Measurements from ENCODE around the gene LYZL6. TPM values are rescaled to one million over a fixed set of nuclear protein-coding genes. Genes with fewer than 3 reads are reported as not detected.
"Not testable (repeated sequence)": the region's sequence is repeated elsewhere in the genome, so short reads cannot be mapped to it uniquely, and the experiment has no call there.

Gene LYZL6
- total RNA-seq, 4 donors from 2014 or later, result not detected

DNA sequence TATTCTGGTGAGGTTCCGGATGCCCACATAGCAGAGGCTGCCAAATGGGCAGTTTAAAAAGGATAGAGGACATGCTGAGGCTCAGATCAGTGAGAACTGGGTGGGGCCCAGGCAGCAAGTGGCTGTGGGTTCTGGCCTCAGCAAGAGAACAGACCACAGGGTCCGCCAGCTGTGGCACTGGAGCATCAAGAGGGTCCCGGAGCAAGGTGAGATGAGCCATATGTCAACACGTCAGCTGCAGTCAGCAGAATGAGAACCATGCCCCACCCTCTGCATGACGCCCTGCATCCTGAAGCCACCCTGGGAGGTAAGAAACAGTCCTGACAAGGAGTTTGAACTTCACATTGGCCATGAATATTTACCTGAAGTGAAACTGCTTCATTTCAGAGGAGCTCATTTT lies 43.2 kb downstream of the LYZL6 start:
- intact Hi-C loops (cut with DNase I; ENCODE audit: low total_unique reads), result no loop called here
- DNase-seq (ENCODE audit: low spot score in 2 of 2), result no peak
- H3K4me3 ChIP-seq (ENCODE audit: low read depth, poor library complexity, severe bottlenecking), result no peak overlapping the region
- 44 to 58% methylated on average over 5 of the region's 5 CpGs for WGBS, 2 donors
- TF ChIP-seq POLR2A (IDR thresholded peaks at IDR 0.05), result no peak
- TF ChIP-seq, protein P1, sequence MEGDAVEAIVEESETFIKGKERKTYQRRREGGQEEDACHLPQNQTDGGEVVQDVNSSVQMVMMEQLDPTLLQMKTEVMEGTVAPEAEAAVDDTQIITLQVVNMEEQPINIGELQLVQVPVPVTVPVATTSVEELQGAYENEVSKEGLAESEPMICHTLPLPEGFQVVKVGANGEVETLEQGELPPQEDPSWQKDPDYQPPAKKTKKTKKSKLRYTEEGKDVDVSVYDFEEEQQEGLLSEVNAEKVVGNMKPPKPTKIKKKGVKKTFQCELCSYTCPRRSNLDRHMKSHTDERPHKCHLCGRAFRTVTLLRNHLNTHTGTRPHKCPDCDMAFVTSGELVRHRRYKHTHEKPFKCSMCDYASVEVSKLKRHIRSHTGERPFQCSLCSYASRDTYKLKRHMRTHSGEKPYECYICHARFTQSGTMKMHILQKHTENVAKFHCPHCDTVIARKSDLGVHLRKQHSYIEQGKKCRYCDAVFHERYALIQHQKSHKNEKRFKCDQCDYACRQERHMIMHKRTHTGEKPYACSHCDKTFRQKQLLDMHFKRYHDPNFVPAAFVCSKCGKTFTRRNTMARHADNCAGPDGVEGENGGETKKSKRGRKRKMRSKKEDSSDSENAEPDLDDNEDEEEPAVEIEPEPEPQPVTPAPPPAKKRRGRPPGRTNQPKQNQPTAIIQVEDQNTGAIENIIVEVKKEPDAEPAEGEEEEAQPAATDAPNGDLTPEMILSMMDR (IDR thresholded peaks at IDR 0.05), result no peak

DNA sequence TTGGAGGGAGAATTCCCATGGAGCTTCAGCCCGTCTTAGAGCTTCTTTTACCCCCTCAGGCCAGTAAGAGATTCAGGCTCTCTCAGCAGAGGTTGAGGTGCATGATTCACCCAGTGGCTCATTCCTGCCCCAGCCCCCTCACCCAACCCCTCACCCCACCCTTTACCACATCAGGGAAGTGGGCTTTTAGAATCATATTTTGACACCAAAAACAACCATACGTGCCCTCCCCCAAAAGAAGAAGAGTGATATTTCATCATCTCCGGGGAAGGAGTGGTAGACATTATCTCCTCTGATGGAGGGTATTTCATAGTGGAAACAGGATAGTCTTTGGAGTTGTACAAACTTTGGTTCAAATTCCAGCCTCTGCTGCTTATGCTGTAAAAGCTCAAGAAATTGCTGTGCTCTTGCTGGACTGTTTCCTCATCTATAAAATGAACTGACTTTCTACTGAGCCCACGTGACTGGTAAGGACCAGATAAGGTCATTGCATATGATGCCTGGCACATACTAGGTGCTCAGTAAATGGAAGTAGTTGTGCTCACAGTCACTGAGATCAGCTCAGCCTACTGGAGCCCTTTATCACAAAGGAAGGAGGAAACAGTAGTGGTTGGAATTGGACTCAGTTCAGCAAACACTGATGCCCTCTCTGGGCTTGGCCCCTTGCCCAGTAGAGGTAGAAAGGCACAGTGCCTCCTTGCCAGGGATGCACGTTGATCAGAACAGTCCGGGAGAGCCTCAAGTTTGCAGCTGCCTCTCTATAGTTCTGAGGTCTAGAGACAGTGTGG lies 45.0 kb downstream of the LYZL6 start:
- WGBS, 2 donors, result 57 to 60% methylated on average over 6 of the region's 6 CpGs
- DNase-seq (ENCODE audit: low spot score in 2 of 2), result no peak
- H3K4me3 ChIP-seq (ENCODE audit: low read depth, poor library complexity, severe bottlenecking), result no peak overlapping the region
- intact Hi-C loops (cut with DNase I; ENCODE audit: low total_unique reads), result no loop called here
- TF ChIP-seq, protein P1 (IDR thresholded peaks at IDR 0.05), result no peak
- TF ChIP-seq POLR2A (IDR thresholded peaks at IDR 0.05), result no peak

DNA sequence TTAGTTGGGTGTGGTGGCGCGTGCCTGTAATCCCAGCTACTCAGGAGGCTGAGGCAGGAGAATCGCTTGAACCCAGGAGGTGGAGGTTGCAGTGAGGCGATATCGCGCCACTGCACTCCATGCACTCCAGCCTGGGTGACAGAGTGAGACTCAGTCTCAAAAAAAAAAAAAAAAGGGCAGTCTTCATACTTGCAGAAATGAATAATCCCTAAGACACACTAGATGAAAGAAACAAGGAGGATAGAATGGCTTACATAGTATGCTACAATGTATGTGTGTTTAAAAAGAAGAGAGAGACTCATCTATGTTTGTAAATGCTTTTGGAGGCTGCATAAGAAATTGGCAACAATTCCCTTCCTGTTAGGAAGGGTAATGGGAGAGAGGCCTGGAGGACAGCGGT lies 45.7 kb downstream of the LYZL6 start:
- DNase-seq (ENCODE audit: low spot score in 2 of 2); H3K4me3 ChIP-seq (ENCODE audit: low read depth, poor library complexity, severe bottlenecking); intact Hi-C loops (cut with DNase I; ENCODE audit: low total_unique reads): not testable (repeated sequence)
- 93 to 97% methylated on average over 7 of the region's 7 CpGs for WGBS, 2 donors

DNA sequence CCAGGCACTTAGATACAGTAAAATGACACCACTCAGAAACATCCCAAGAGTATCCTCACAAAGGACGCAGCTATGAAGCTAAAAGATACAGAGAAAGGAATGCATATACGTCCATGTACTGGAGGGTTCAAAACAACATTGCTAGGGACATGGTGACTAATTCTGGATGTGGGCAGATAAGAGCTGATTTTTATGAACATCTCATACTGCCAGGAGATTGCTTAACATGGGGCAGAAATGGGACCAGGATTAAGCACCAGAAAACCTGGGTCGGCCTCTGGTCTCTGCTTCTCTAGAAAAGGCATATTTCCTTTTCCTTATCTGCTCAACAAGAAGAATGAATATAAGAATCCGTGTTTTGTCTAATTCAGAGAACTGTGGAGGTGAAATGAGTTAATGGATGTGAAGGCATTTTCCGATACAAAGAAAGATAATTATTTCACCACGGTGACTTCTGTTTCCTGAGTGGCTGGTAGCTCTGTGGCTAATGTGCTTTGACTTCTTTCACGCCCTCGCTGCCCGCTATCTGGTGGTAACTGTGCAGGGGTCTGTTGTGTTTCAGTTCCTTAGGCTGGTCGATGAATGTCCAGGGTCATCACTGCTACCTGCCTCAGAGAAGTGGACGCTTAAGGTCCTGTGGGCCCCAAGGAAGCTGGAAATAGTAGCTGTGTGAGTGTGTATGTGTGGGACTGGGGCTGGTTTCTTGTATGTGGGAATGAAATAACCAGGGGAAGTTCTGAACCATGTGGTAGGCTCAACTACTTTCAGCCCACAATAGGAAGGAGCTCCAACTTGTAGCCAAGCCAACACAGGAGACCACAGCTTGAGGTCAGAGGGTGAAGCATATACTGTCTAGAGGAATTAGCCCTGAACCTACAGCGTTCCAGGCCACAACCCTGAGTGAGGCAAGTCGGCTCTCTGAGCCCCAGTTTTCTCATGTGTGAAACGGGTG lies 47.6 kb downstream of the LYZL6 start:
- TF ChIP-seq, protein P1 (IDR thresholded peaks at IDR 0.05), result no peak
- TF ChIP-seq POLR2A (IDR thresholded peaks at IDR 0.05), result no peak
- intact Hi-C loops (cut with DNase I; ENCODE audit: low total_unique reads), result no loop called here
- H3K4me3 ChIP-seq (ENCODE audit: low read depth, poor library complexity, severe bottlenecking), result no peak overlapping the region
- WGBS, 2 donors, result 80 to 87% methylated on average over 14 of the region's 14 CpGs
- DNase-seq (ENCODE audit: low spot score in 2 of 2), result no peak

DNA sequence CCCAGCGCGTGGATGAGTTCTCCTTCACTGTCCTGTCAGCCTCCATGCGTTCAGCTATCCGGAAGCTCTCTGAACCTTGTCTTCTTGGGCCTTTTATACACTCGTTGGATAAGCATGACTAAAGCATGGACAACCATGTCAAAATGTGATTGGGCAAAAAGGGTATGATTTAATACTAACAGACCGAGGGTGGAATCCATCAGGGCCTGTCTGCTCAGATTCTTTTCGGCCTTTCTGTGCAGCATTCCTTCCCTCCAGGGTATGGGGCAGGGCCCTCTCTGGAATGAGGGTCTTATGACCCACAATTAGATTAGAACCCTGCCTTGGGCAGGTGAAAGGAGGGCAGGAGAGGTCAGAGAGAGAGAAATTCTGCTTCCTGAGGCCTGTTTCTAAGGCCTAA lies 49.3 kb downstream of the LYZL6 start:
- no peak for TF ChIP-seq POLR2A (IDR thresholded peaks at IDR 0.05)
- TF ChIP-seq, protein P1 (IDR thresholded peaks at IDR 0.05), result no peak
- 91 to 93% methylated on average over 7 of the region's 7 CpGs for WGBS, 2 donors
- no peak for DNase-seq (ENCODE audit: low spot score in 2 of 2)
- intact Hi-C loops (cut with DNase I; ENCODE audit: low total_unique reads), result no loop called here
- no peak overlapping the region for H3K4me3 ChIP-seq (ENCODE audit: low read depth, poor library complexity, severe bottlenecking)

DNA sequence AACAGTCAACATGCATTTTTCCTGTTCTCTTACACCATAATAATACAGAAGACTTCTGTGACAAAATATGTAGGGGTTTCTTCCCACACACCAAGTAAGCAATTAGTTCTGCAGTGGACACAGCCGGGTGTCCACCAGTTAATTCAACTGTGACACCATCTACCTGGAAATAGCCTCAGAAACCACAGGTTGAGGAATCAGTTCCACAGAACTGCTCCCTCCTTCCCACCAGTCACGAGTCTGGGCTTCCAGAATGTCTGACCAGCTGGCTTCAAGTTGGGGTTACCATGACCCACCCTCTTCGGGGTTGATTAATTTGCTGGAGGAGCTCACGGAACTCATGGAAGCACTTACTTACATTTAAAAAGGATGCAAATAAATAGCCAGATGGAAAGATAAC lies 49.8 kb downstream of the LYZL6 start:
- intact Hi-C loops (cut with DNase I; ENCODE audit: low total_unique reads), result no loop called here
- no peak for DNase-seq (ENCODE audit: low spot score in 2 of 2)
- TF ChIP-seq, protein P1 (IDR thresholded peaks at IDR 0.05), result no peak
- no peak for TF ChIP-seq POLR2A (IDR thresholded peaks at IDR 0.05)
- 88 to 94% methylated on average over 4 of the region's 4 CpGs for WGBS, 2 donors
- no peak overlapping the region for H3K4me3 ChIP-seq (ENCODE audit: low read depth, poor library complexity, severe bottlenecking)
